Measurements from ENCODE around the gene TSPAN10. TPM values are rescaled to one million over a fixed set of nuclear protein-coding genes. Genes with fewer than 3 reads are reported as not detected.

TSPAN10 gene
- total RNA-seq, 1 experiment from 2014 or later, result 1.2 TPM

DNA sequence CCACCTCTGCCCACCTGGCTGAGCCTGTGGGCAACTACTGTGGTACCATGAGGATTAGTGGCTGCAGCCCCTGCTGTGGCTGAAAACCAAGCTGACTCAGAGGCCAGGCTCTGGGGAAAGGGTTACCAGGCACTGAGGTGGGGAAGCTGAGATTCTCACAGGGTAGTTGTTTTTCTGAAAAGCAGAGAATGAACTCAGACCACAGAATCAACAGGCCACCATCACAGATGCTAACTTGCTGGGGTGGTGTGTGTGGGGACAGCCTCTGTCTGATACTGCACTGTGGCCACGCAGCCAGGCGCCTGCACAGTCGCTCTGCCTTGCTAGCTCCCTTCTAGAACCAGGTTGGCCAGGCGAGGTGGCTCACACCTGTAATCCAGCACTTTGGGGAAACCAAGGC, 28.9 kb upstream of the TSPAN10 start:
- no peak overlapping the region for H2BK20ac ChIP-seq (ENCODE audit: low read depth, low read length, poor library complexity, severe bottlenecking)
- H3K27me3 ChIP-seq (ENCODE audit: insufficient read depth, low read length), result no peaks in the 10 kb centered on the region
- no peaks in the 10 kb centered on the region for H3K9me3 Mint-ChIP-seq
- no peak overlapping the region for H2BK15ac ChIP-seq (ENCODE audit: low read depth, low read length)
- no peak overlapping the region for H3K9ac ChIP-seq (ENCODE audit: extremely low read depth, insufficient read length, low read length)
- no peak overlapping the region for H3K23ac ChIP-seq (ENCODE audit: insufficient read length, low read depth, low read length)
- no peak overlapping the region for H4K8ac ChIP-seq (replicated peaks; ENCODE audit: insufficient read length, low read depth, low read length)
- no peak overlapping the region for H3K27ac Mint-ChIP-seq
- H4K5ac ChIP-seq (ENCODE audit: insufficient read length, low read depth, low read length), result no peak overlapping the region
- H3K27me3 Mint-ChIP-seq (ENCODE audit: low read depth), result no peaks in the 10 kb centered on the region
- no CpG with 5 or more reads among the region's 4 CpGs for WGBS (ENCODE audit: extremely low coverage, insufficient read length, low lambda C conversion rate)
- H3K9me3 ChIP-seq (ENCODE audit: control insufficient read depth, low read depth, low read length), result no peaks in the 10 kb centered on the region
- H3K4me1 Mint-ChIP-seq, result no peaks in the 10 kb centered on the region
- H2BK120ac ChIP-seq (ENCODE audit: low read depth, low read length, poor library complexity, severe bottlenecking), result no peak overlapping the region
- no peak overlapping the region for H3K4me2 ChIP-seq (ENCODE audit: insufficient read depth, insufficient read length, low read length)
- H2BK5ac ChIP-seq (ENCODE audit: insufficient read length, low read length), result no peak overlapping the region
- peaks cover 28 to 78% (median 69%) of the 10 kb centered on the region in 3 experiments; a peak in 6 of 7 replicates for H3K36me3 Mint-ChIP-seq (ENCODE audit: insufficient read depth in 1 of 3, low read depth in 3 of 3)
- H2BK12ac ChIP-seq (ENCODE audit: insufficient read length, low read depth, low read length), result no peak overlapping the region
- no peak overlapping the region for H3T11ph ChIP-seq (ENCODE audit: low read length)
- no peak overlapping the region for H2AFZ ChIP-seq (ENCODE audit: low read length)
- no peak for DNase-seq
- H3K14ac ChIP-seq (ENCODE audit: insufficient read depth, low read length), result no peak overlapping the region
- TF ChIP-seq, protein P1, sequence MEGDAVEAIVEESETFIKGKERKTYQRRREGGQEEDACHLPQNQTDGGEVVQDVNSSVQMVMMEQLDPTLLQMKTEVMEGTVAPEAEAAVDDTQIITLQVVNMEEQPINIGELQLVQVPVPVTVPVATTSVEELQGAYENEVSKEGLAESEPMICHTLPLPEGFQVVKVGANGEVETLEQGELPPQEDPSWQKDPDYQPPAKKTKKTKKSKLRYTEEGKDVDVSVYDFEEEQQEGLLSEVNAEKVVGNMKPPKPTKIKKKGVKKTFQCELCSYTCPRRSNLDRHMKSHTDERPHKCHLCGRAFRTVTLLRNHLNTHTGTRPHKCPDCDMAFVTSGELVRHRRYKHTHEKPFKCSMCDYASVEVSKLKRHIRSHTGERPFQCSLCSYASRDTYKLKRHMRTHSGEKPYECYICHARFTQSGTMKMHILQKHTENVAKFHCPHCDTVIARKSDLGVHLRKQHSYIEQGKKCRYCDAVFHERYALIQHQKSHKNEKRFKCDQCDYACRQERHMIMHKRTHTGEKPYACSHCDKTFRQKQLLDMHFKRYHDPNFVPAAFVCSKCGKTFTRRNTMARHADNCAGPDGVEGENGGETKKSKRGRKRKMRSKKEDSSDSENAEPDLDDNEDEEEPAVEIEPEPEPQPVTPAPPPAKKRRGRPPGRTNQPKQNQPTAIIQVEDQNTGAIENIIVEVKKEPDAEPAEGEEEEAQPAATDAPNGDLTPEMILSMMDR (conservative IDR thresholded peaks at IDR 0.05), result no peak
- H4K91ac ChIP-seq (ENCODE audit: insufficient read length, low read depth, low read length), result no peak overlapping the region
- no peak overlapping the region for H3K27ac ChIP-seq (ENCODE audit: insufficient read length, low read depth, low read length)
- H3K23me2 ChIP-seq (ENCODE audit: insufficient read length, low read depth, low read length, poor library complexity, severe bottlenecking), result no peaks in the 10 kb centered on the region
- H4K20me1 ChIP-seq (ENCODE audit: control insufficient read depth, insufficient read depth, insufficient read length), result no peaks in the 10 kb centered on the region
- H3K4ac ChIP-seq (ENCODE audit: low read depth, low read length), result no peak overlapping the region
- no peak overlapping the region for H3K56ac ChIP-seq (ENCODE audit: insufficient read length, low read depth, low read length)
- H3K4me1 ChIP-seq (ENCODE audit: insufficient read depth, low read length), result no peaks in the 10 kb centered on the region
- H3K79me1 ChIP-seq (ENCODE audit: insufficient read depth, low read depth, low read length, poor library complexity, severe bottlenecking), result peaks cover 3% of the 10 kb centered on the region
- no peak overlapping the region for H2AK5ac ChIP-seq (ENCODE audit: insufficient read length, low read length)
- no peaks in the 10 kb centered on the region for H3K79me2 ChIP-seq (ENCODE audit: insufficient read depth, low read length)
- no peak overlapping the region for H3K18ac ChIP-seq (ENCODE audit: insufficient read length, low read depth, low read length)
- H3K4me3 Mint-ChIP-seq, result no peak overlapping the region

All from H9 (cell line).